K562 (cell line): ENCODE measurements around the gene TMEM214. TPM values are rescaled to one million over a fixed set of nuclear protein-coding genes. Genes with fewer than 3 reads are reported as not detected.
A peak's percentile ranks its signal among the peaks of the same experiment; 100 is the strongest.

Source experiments
- ARID1B ChIP-seq: fragments of 450-650 bp; IDR thresholded peaks from 2 replicates; pipeline ENCODE4 v1.6.1; 2016; ENCODE audit warnings: antibody characterized with exemption, mild to moderate bottlenecking, inconsistent platforms
- EP400 ChIP-seq: fragments of 450-650 bp; IDR thresholded peaks from 2 replicates; pipeline ENCODE4 v1.6.1; 2017; ENCODE audit warnings: antibody characterized with exemption, mild to moderate bottlenecking, moderate library complexity
- HLTF ChIP-seq: fragments of 450-650 bp; IDR thresholded peaks from 2 replicates; pipeline ENCODE4 v1.6.1; 2016
- SMARCA4 ChIP-seq: fragments of 450-650 bp; IDR thresholded peaks from 2 replicates; pipeline ENCODE4 v1.6.1; 2016
- SRF ChIP-seq, 2 experiments: fragments of 250-450, 450-650 bp in 1 of 2; sonication (Bioruptor Pico) in 1 of 2; sonication (generic) in 1 of 2; formaldehyde crosslinking; IDR thresholded peaks; 2 replicates each; pipeline versions ENCODE4 v1.5.0 to v1.5.1; 2020 to 2022; ENCODE audit warnings: mild to moderate bottlenecking in 1 of 2, missing genetic modification reagents in 1 of 2
- TRIM24 ChIP-seq, 2 experiments: fragments of 450-650 bp; IDR thresholded peaks; 2 replicates each; pipeline ENCODE4 v1.6.1; 2016
- ZNF12 ChIP-seq: sonication (generic); formaldehyde crosslinking; IDR thresholded peaks from 2 replicates; pipeline ENCODE4 v1.4.0; 2020; ENCODE audit warnings: mild to moderate bottlenecking, missing genetic modification reagents
- ZNF124 ChIP-seq: sonication (generic); formaldehyde crosslinking; IDR thresholded peaks from 2 replicates; pipeline ENCODE4 v1.8.1; 2022; ENCODE audit warnings: missing genetic modification reagents
- ZNF175 ChIP-seq: fragments of 200-800 bp; sonication (Bioruptor generic); IDR thresholded peaks from 2 replicates; pipeline ENCODE4 v1.6.1; 2016; ENCODE audit warnings: low read depth, mild to moderate bottlenecking, missing genetic modification characterization, missing compliant biosample characterization
- polyA plus RNA-seq, 8 experiments: library from polyadenylated mRNA; depleted of rRNA in 4 of 8; stranded (reverse) in 5 of 8; unstranded in 3 of 8; fragments of >200 nt; fragmentation: Nextera tagmentation in 2 of 8; fragmentation: Illumina TruSeq in 1 of 8; extraction: Ambion mirVana in 2 of 8; extraction: Trizol in 1 of 8; gene quantifications; 2 replicates each; pipeline versions ENCODE4 v1.2.1 to v1.2.3, GENCODE V29; 2011 to 2014; ENCODE audit warnings: inconsistent platforms in 1 of 8, missing spikeins in 1 of 8
- total RNA-seq, 7 experiments: library from RNA; depleted of rRNA in 6 of 7; stranded (reverse); fragments of >200 nt in 6 of 7; fragmentation: Illumina TruSeq in 2 of 7; extraction: Trizol in 2 of 7; gene quantifications; 2 replicates each; pipeline versions ENCODE4 v1.2.1 to v1.2.3, GENCODE V29; 2011 to 2021; ENCODE audit warnings: low replicate concordance in 1 of 7
- TF ChIP-seq, protein P1 (sequence below), 2 experiments: fragments of 450-650 bp in 1 of 2; sonication (generic) in 1 of 2; formaldehyde crosslinking in 1 of 2; IDR thresholded peaks; 2 replicates each; pipeline versions ENCODE4 v1.7.1 to v1.9.0; 2016 to 2022; ENCODE audit warnings: inconsistent platforms in 1 of 2, mild to moderate bottlenecking in 1 of 2, missing genetic modification reagents in 1 of 2
- TF ChIP-seq, protein P2 (sequence below): fragments of 250-450 bp; sonication (Bioruptor Pico); IDR thresholded peaks from 2 replicates; pipeline ENCODE4 v1.8.0; 2022; ENCODE audit warnings: inconsistent platforms
- TF ChIP-seq, protein P3 (sequence below): fragments of 450-650 bp; IDR thresholded peaks from 2 replicates; pipeline ENCODE4 v1.6.1; 2016; ENCODE audit warnings: borderline replicate concordance
- TF ChIP-seq, protein P4 (sequence below): fragments of 450-650 bp; formaldehyde crosslinking; IDR thresholded peaks from 2 replicates; pipeline ENCODE4 v1.4.0; 2020; ENCODE audit warnings: mild to moderate bottlenecking
- TF ChIP-seq, protein P5 (sequence below): fragments of 450-650 bp; formaldehyde crosslinking; IDR thresholded peaks from 2 replicates; pipeline ENCODE4 v1.4.0; 2022; ENCODE audit warnings: missing genetic modification characterization

TMEM214 gene
- total and polyA plus RNA-seq, 9 of the 15 experiments (the other 6 are each of a cell fraction or from before 2014, with no cell fraction given): 11.4 to 81.4 (median 44.1) TPM

DNA sequence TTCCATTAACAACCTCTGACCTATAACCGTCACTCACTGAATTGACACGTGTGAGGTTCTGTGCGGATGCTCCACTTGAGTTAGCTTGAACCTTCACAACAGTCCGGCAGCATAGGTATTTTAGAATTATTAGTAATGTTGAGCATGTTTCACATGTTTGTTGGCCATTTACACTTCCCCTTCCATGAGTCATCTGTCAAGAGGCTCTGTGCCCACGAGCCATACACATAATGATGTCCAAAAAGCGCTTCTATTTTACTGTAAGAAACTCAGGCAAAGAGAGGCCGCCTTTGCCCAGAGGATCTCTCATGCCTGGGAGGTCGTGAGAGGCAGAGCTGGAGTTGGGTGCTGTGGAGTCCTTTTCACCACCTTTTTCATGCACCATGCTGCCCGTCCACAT is 28.9 kb upstream of the TMEM214 start (continued):
- TF ChIP-seq, protein P1, sequence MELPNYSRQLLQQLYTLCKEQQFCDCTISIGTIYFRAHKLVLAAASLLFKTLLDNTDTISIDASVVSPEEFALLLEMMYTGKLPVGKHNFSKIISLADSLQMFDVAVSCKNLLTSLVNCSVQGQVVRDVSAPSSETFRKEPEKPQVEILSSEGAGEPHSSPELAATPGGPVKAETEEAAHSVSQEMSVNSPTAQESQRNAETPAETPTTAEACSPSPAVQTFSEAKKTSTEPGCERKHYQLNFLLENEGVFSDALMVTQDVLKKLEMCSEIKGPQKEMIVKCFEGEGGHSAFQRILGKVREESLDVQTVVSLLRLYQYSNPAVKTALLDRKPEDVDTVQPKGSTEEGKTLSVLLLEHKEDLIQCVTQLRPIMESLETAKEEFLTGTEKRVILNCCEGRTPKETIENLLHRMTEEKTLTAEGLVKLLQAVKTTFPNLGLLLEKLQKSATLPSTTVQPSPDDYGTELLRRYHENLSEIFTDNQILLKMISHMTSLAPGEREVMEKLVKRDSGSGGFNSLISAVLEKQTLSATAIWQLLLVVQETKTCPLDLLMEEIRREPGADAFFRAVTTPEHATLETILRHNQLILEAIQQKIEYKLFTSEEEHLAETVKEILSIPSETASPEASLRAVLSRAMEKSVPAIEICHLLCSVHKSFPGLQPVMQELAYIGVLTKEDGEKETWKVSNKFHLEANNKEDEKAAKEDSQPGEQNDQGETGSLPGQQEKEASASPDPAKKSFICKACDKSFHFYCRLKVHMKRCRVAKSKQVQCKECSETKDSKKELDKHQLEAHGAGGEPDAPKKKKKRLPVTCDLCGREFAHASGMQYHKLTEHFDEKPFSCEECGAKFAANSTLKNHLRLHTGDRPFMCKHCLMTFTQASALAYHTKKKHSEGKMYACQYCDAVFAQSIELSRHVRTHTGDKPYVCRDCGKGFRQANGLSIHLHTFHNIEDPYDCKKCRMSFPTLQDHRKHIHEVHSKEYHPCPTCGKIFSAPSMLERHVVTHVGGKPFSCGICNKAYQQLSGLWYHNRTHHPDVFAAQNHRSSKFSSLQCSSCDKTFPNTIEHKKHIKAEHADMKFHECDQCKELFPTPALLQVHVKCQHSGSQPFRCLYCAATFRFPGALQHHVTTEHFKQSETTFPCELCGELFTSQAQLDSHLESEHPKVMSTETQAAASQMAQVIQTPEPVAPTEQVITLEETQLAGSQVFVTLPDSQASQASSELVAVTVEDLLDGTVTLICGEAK (IDR thresholded peaks at IDR 0.05): no peak
- TF ChIP-seq, protein P1 (CRISPR knock-in tag; IDR thresholded peaks at IDR 0.05): no peak
- TF ChIP-seq EP400 (no peak), ZNF124 (no peak), ZNF12 (CRISPR knock-in tag) (no peak), ARID1B (0 out of 2 replicates have a peak, but pooled peaks have one; percentile 6), TRIM24 (IDR thresholded peaks at IDR 0.05) (no peak), HLTF (no peak), SMARCA4 (peak; percentile 35), SRF (CRISPR knock-in tag; IDR thresholded peaks at IDR 0.05) (no peak), ZNF175 (0 out of 2 replicates have a peak, but pooled peaks have one; percentile 42)
- TF ChIP-seq, protein P2, sequence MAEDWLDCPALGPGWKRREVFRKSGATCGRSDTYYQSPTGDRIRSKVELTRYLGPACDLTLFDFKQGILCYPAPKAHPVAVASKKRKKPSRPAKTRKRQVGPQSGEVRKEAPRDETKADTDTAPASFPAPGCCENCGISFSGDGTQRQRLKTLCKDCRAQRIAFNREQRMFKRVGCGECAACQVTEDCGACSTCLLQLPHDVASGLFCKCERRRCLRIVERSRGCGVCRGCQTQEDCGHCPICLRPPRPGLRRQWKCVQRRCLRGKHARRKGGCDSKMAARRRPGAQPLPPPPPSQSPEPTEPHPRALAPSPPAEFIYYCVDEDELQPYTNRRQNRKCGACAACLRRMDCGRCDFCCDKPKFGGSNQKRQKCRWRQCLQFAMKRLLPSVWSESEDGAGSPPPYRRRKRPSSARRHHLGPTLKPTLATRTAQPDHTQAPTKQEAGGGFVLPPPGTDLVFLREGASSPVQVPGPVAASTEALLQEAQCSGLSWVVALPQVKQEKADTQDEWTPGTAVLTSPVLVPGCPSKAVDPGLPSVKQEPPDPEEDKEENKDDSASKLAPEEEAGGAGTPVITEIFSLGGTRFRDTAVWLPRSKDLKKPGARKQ: no peak
- TF ChIP-seq, protein P3, sequence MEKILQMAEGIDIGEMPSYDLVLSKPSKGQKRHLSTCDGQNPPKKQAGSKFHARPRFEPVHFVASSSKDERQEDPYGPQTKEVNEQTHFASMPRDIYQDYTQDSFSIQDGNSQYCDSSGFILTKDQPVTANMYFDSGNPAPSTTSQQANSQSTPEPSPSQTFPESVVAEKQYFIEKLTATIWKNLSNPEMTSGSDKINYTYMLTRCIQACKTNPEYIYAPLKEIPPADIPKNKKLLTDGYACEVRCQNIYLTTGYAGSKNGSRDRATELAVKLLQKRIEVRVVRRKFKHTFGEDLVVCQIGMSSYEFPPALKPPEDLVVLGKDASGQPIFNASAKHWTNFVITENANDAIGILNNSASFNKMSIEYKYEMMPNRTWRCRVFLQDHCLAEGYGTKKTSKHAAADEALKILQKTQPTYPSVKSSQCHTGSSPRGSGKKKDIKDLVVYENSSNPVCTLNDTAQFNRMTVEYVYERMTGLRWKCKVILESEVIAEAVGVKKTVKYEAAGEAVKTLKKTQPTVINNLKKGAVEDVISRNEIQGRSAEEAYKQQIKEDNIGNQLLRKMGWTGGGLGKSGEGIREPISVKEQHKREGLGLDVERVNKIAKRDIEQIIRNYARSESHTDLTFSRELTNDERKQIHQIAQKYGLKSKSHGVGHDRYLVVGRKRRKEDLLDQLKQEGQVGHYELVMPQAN: no peak
- TF ChIP-seq, protein P4, sequence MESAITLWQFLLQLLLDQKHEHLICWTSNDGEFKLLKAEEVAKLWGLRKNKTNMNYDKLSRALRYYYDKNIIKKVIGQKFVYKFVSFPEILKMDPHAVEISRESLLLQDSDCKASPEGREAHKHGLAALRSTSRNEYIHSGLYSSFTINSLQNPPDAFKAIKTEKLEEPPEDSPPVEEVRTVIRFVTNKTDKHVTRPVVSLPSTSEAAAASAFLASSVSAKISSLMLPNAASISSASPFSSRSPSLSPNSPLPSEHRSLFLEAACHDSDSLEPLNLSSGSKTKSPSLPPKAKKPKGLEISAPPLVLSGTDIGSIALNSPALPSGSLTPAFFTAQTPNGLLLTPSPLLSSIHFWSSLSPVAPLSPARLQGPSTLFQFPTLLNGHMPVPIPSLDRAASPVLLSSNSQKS (CRISPR knock-in tag): no peak
- TF ChIP-seq, protein P5, sequence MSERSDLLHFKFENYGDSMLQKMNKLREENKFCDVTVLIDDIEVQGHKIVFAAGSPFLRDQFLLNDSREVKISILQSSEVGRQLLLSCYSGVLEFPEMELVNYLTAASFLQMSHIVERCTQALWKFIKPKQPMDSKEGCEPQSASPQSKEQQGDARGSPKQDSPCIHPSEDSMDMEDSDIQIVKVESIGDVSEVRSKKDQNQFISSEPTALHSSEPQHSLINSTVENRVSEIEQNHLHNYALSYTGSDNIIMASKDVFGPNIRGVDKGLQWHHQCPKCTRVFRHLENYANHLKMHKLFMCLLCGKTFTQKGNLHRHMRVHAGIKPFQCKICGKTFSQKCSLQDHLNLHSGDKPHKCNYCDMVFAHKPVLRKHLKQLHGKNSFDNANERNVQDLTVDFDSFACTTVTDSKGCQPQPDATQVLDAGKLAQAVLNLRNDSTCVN (CRISPR knock-in tag): no peak
